ENCODE results near the gene UBASH3A. TPM values are rescaled to one million over a fixed set of nuclear protein-coding genes. Genes with fewer than 3 reads are reported as not detected.

Gene UBASH3A
- total RNA-seq, 1 donor from 2014 or later, result not detected

GRCh38 chr21:42375506-42375905 lies 28.2 kb upstream of the UBASH3A start:
- no peak for DNase-seq
- no peaks in the 10 kb centered on the region for H3K4me1 ChIP-seq
- TF ChIP-seq CTCF (IDR thresholded peaks at IDR 0.05; ENCODE audit: borderline replicate concordance), result no peak
- no peak overlapping the region for H3K4me3 ChIP-seq
- no peaks in the 10 kb centered on the region for H3K36me3 ChIP-seq
- no peak overlapping the region for H3K27ac ChIP-seq (replicated peaks)
- intact Hi-C loops (cut with micrococcal nuclease), result no loop called here
- peaks cover 73% of the 10 kb centered on the region for H3K27me3 ChIP-seq (ENCODE audit: low read depth)
- H3K9me3 ChIP-seq (replicated peaks), result no peaks in the 10 kb centered on the region

GRCh38 chr21:42375966-42376337 lies 27.8 kb upstream of the UBASH3A start:
- no peaks in the 10 kb centered on the region for H3K4me1 ChIP-seq
- intact Hi-C loops (cut with micrococcal nuclease), result no loop called here
- no peak overlapping the region for H3K27ac ChIP-seq (replicated peaks)
- H3K27me3 ChIP-seq (ENCODE audit: low read depth), result peaks cover 71% of the 10 kb centered on the region
- no peak overlapping the region for H3K4me3 ChIP-seq
- TF ChIP-seq CTCF (IDR thresholded peaks at IDR 0.05; ENCODE audit: borderline replicate concordance), result no peak
- DNase-seq, result no peak
- no peaks in the 10 kb centered on the region for H3K36me3 ChIP-seq
- H3K9me3 ChIP-seq (replicated peaks), result peaks cover 1% of the 10 kb centered on the region

GRCh38 chr21:42376338-42376982 lies 27.2 kb upstream of the UBASH3A start:
- Histone ChIP-seq H3K27me3 (ENCODE audit: low read depth) (peaks cover 66% of the 10 kb centered on the region), H3K4me3 (no peak overlapping the region), H3K36me3 (no peaks in the 10 kb centered on the region), H3K4me1 (no peaks in the 10 kb centered on the region), H3K27ac (replicated peaks) (no peak overlapping the region), H3K9me3 (replicated peaks) (peaks cover 6% of the 10 kb centered on the region)
- no peak for TF ChIP-seq CTCF (IDR thresholded peaks at IDR 0.05; ENCODE audit: borderline replicate concordance)
- intact Hi-C loops (cut with micrococcal nuclease), result no loop called here
- DNase-seq, result no peak

- H3K27me3 ChIP-seq (ENCODE audit: low read depth), result peaks cover 66% of the 10 kb centered on the region
- no peak for DNase-seq
- H3K4me1 ChIP-seq, result no peaks in the 10 kb centered on the region
- H3K36me3 ChIP-seq, result no peaks in the 10 kb centered on the region
- intact Hi-C loops (cut with micrococcal nuclease), result no loop called here
- no peak overlapping the region for H3K27ac ChIP-seq (replicated peaks)
- TF ChIP-seq CTCF (IDR thresholded peaks at IDR 0.05; ENCODE audit: borderline replicate concordance), result no peak
- no peak overlapping the region for H3K4me3 ChIP-seq
- H3K9me3 ChIP-seq (replicated peaks), result peaks cover 15% of the 10 kb centered on the region
Measured at GRCh38 chr21:42377211-42377950, 26.3 kb upstream of the UBASH3A start.

- Histone ChIP-seq H3K4me1 (no peaks in the 10 kb centered on the region), H3K36me3 (no peaks in the 10 kb centered on the region), H3K4me3 (no peak overlapping the region), H3K27ac (replicated peaks) (no peak overlapping the region), H3K27me3 (ENCODE audit: low read depth) (peaks cover 67% of the 10 kb centered on the region), H3K9me3 (replicated peaks) (peaks cover 19% of the 10 kb centered on the region)
- TF ChIP-seq CTCF (IDR thresholded peaks at IDR 0.05; ENCODE audit: borderline replicate concordance), result no peak
- DNase-seq, result no peak
- intact Hi-C loops (cut with micrococcal nuclease), result no loop called here
Measured at GRCh38 chr21:42377951-42378340, 25.8 kb upstream of the UBASH3A start.

Measured in left ventricle myocardium inferior (tissue), 1 donor.